Heart right ventricle (tissue), 16 donors: ENCODE results near the gene ZMIZ1. TPM values are rescaled to one million over a fixed set of nuclear protein-coding genes. Genes with fewer than 3 reads are reported as not detected.
A peak's percentile ranks its signal among the peaks of the same experiment; 100 is the strongest.

Experiments used
- ATAC-seq, 8 donors: fragments of 200-7000 bp; cut with Tn5 transposase; one replicate each; pipeline ENCODE4 v1.9.1; 2020; ENCODE audit warnings: mild to moderate bottlenecking in 8 of 8, moderate library complexity in 8 of 8, moderate number of reproducible peaks in 1 of 8
- DNase-seq, 2 donors: peaks; one replicate each; pipeline ENCODE4 v3.0.0-alpha.2; 2020
- H3K27ac ChIP-seq, 10 donors: fragments of 200-600 bp; sonication (generic) in 2 of 10; one replicate each; pipeline versions ENCODE4 v1.5.0 to v1.8.0; 2020 to 2022; ENCODE audit warnings: mild to moderate bottlenecking in 3 of 10
- H3K27me3 ChIP-seq, 7 donors: fragments of 200-600 bp; one replicate each; pipeline ENCODE4 v1.8.0; 2021 to 2022; ENCODE audit warnings: mild to moderate bottlenecking in 2 of 7
- H3K36me3 ChIP-seq, 9 donors: fragments of 200-600 bp; sonication (generic) in 1 of 9; one replicate each; pipeline versions ENCODE4 v1.5.0 to v1.8.0; 2020 to 2022; ENCODE audit warnings: mild to moderate bottlenecking in 2 of 9
- H3K4me1 ChIP-seq, 9 donors: fragments of 200-600 bp; sonication (generic) in 1 of 9; one replicate each; pipeline versions ENCODE4 v1.5.0 to v1.8.0; 2020 to 2022; ENCODE audit warnings: mild to moderate bottlenecking in 4 of 9
- H3K4me3 ChIP-seq, 10 donors: fragments of 200-600 bp; sonication (generic) in 2 of 10; one replicate each; pipeline versions ENCODE4 v1.5.0 to v1.8.0; 2020 to 2022; ENCODE audit warnings: mild to moderate bottlenecking in 7 of 10, moderate library complexity in 2 of 10
- H3K9me3 ChIP-seq, 11 donors: fragments of 200-600 bp in 10 of 11; sonication (generic) in 2 of 11; one replicate each; pipeline versions ENCODE4 v1.5.0 to v1.8.0; 2013 to 2022; ENCODE audit warnings: mild to moderate bottlenecking in 2 of 11, control low read depth in 1 of 11, moderate library complexity in 1 of 11
- CTCF ChIP-seq, 9 donors: fragments of 200-600 bp; sonication (generic) in 2 of 9; IDR thresholded peaks; one replicate each; pipeline versions ENCODE4 v1.5.0 to v1.8.0; 2021 to 2022; ENCODE audit warnings: antibody characterized with exemption in 9 of 9, mild to moderate bottlenecking in 5 of 9, moderate library complexity in 1 of 9
- WGBS, 2 donors: extraction: QIAGEN DNeasy Blood & Tissue Kit; methylation state at CpG; one replicate each; pipeline ENCODE4 v1.1.7; 2013; ENCODE audit warnings: inconsistent platforms in 1 of 2; 5-methylcytosine and 5-hydroxymethylcytosine counted together
- intact Hi-C, 10 donors: fragments of 100-400 bp; cut with DNase I; formaldehyde crosslinking; loops; one replicate each; pipeline versions ENCODE4 v1.11.1 to v1.14.2; 2022
- polyA plus RNA-seq, 2 donors: library from polyadenylated mRNA; stranded (reverse); fragments of 200-250 nt; gene quantifications; one replicate each; pipeline ENCODE4 v1.2.3, GENCODE V29; 2013
- total RNA-seq, 10 donors: library from RNA; stranded (reverse); fragmentation: NEBNext Ultra II Directional in 3 of 10; extraction: Animal tissue kit (Norgen Biotek cat#: 25700) in 3 of 10; gene quantifications; one replicate each; pipeline versions ENCODE4 v1.2.1 to v1.2.4, GENCODE V29; 2021 to 2023
- donor health status: Arrhythmogenic right ventricular cardiomyopathy.
- donor health status: ischemic (EF 13 %, LVEDD 7.1; RV severe dilation, severe dysfunction).
- donor health status: healthy with polysubstance abuse.
- donor health status: DM: no; HTN: yes; CAD: no.
- donor health status: DM: no; HTN: no; CAD: no.
- donor health status: ischemic (EF 25% LVEDD 6.9; RV normal size, moderate dysfunction).
- donor health status: ischemic (EF 25% LVEDD 5.7; RV mildly dilated, moderate dysfunction).
- donor health status: healthy.
- donor health status: DM: yes; HTN: yes; CAD: no.
- donor health status: Ischemic cardiomyopathy.
- donor health status: ischemic (EF 35%, LVEDD 5.7; RV mildly dilated, moderate dysfunction).
- donor health status: nonischemic (EF 11% LVEDD 7.7; RV severe dilation, severe dysfunction).
- donor health status: DM: yes; HTN: yes; CAD: no.
- donor health status: PGD.
- donor health status: ischemic (EF 29% LVEDD 5.4; RV normal size, mild dysfunction).
- donor health status: nonischemic (EF 23%, LVEDD 6.1; RV moderate dilation, normal function).

The ZMIZ1 gene
- total and polyA plus RNA-seq, 12 donors, result 24.2 to 61.5 (median 49.8) TPM

GRCh38 chr10:79250259-79250658 lies 181.5 kb downstream of the ZMIZ1 start:
- ATAC-seq, result no peak
- no peaks in the 10 kb centered on the region for H3K9me3 ChIP-seq
- no peak for TF ChIP-seq CTCF (IDR thresholded peaks at IDR 0.05)
- DNase-seq, result peak in 1 of 2 donors; percentile 52
- whole genome bisulfite sequencing, 2 donors, result 70 to 79% methylated on average over 5 of the region's 5 CpGs
- peak overlapping the region in 6 of 10 donors; percentile 4 to 95 (median 88) for H3K27ac ChIP-seq
- H3K4me1 ChIP-seq, result peaks cover 46 to 100% (median 77%) of the 10 kb centered on the region in 9 donors
- H3K4me3 ChIP-seq, result no peak overlapping the region
- intact Hi-C loops, result no loop called here
- peaks cover 0 to 12% (median 0%) of the 10 kb centered on the region in 9 donors for H3K36me3 ChIP-seq
- no peaks in the 10 kb centered on the region for H3K27me3 ChIP-seq

- H3K4me1 ChIP-seq, result peaks cover 24 to 94% (median 56%) of the 10 kb centered on the region in 9 donors
- 86 to 90% methylated on average over 5 of the region's 5 CpGs for WGBS, 2 donors
Measured at GRCh38 chr10:79252450-79252849, 183.7 kb downstream of the ZMIZ1 start.

GRCh38 chr10:79252971-79253370 lies 184.2 kb downstream of the ZMIZ1 start:
- peaks cover 0 to 33% (median 0%) of the 10 kb centered on the region in 9 donors for H3K36me3 ChIP-seq
- no peaks in the 10 kb centered on the region for H3K27me3 ChIP-seq
- ATAC-seq (no peak), DNase-seq (no peak)
- H3K4me3 ChIP-seq, result no peak overlapping the region
- 77 to 83% methylated on average over 4 of the region's 4 CpGs for WGBS, 2 donors
- H3K4me1 ChIP-seq, result peaks cover 19 to 92% (median 51%) of the 10 kb centered on the region in 9 donors
- H3K27ac ChIP-seq, result no peak overlapping the region
- no peak for TF ChIP-seq CTCF (IDR thresholded peaks at IDR 0.05)
- no peaks in the 10 kb centered on the region for H3K9me3 ChIP-seq
- intact Hi-C loops, result no loop called here

More at GRCh38 chr10:79252450-79252849, 183.7 kb downstream of the ZMIZ1 start:
- ATAC-seq, result no peak
- no peaks in the 10 kb centered on the region for H3K27me3 ChIP-seq
- H3K36me3 ChIP-seq, result peaks cover 0 to 28% (median 0%) of the 10 kb centered on the region in 9 donors
- no peak overlapping the region for H3K4me3 ChIP-seq
- no peak for TF ChIP-seq CTCF (IDR thresholded peaks at IDR 0.05)
- intact Hi-C loops, result no loop called here
- no peaks in the 10 kb centered on the region for H3K9me3 ChIP-seq
- DNase-seq, result no peak
- no peak overlapping the region for H3K27ac ChIP-seq

GRCh38 chr10:79253704-79254103 lies 184.9 kb downstream of the ZMIZ1 start:
- Histone ChIP-seq H3K4me3 (no peak overlapping the region), H3K36me3 (peaks cover 0 to 40% (median 0%) of the 10 kb centered on the region in 9 donors), H3K9me3 (no peaks in the 10 kb centered on the region), H3K4me1 (peaks cover 13 to 92% (median 51%) of the 10 kb centered on the region in 9 donors), H3K27me3 (no peaks in the 10 kb centered on the region), H3K27ac (peak overlapping the region in 3 of 10 donors; percentile 4 to 40 (median 11))
- no peak for DNase-seq
- intact Hi-C loops, result no loop called here
- WGBS, 2 donors, result 73 to 85% methylated on average over 3 of the region's 3 CpGs
- TF ChIP-seq CTCF (IDR thresholded peaks at IDR 0.05), result no peak
- ATAC-seq, result no peak
